ENCODE measurements around the gene EDDM3A.

- TF ChIP-seq, protein P1, sequence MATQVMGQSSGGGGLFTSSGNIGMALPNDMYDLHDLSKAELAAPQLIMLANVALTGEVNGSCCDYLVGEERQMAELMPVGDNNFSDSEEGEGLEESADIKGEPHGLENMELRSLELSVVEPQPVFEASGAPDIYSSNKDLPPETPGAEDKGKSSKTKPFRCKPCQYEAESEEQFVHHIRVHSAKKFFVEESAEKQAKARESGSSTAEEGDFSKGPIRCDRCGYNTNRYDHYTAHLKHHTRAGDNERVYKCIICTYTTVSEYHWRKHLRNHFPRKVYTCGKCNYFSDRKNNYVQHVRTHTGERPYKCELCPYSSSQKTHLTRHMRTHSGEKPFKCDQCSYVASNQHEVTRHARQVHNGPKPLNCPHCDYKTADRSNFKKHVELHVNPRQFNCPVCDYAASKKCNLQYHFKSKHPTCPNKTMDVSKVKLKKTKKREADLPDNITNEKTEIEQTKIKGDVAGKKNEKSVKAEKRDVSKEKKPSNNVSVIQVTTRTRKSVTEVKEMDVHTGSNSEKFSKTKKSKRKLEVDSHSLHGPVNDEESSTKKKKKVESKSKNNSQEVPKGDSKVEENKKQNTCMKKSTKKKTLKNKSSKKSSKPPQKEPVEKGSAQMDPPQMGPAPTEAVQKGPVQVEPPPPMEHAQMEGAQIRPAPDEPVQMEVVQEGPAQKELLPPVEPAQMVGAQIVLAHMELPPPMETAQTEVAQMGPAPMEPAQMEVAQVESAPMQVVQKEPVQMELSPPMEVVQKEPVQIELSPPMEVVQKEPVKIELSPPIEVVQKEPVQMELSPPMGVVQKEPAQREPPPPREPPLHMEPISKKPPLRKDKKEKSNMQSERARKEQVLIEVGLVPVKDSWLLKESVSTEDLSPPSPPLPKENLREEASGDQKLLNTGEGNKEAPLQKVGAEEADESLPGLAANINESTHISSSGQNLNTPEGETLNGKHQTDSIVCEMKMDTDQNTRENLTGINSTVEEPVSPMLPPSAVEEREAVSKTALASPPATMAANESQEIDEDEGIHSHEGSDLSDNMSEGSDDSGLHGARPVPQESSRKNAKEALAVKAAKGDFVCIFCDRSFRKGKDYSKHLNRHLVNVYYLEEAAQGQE (IDR thresholded peaks at IDR 0.05; ENCODE audit: low read depth, low read length): no peak
- TF ChIP-seq, protein P2, sequence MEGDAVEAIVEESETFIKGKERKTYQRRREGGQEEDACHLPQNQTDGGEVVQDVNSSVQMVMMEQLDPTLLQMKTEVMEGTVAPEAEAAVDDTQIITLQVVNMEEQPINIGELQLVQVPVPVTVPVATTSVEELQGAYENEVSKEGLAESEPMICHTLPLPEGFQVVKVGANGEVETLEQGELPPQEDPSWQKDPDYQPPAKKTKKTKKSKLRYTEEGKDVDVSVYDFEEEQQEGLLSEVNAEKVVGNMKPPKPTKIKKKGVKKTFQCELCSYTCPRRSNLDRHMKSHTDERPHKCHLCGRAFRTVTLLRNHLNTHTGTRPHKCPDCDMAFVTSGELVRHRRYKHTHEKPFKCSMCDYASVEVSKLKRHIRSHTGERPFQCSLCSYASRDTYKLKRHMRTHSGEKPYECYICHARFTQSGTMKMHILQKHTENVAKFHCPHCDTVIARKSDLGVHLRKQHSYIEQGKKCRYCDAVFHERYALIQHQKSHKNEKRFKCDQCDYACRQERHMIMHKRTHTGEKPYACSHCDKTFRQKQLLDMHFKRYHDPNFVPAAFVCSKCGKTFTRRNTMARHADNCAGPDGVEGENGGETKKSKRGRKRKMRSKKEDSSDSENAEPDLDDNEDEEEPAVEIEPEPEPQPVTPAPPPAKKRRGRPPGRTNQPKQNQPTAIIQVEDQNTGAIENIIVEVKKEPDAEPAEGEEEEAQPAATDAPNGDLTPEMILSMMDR (IDR thresholded peaks at IDR 0.05): no peak
- TF ChIP-seq JUND (IDR thresholded peaks at IDR 0.05) (no peak), POLR2AphosphoS5 (IDR thresholded peaks at IDR 0.05; ENCODE audit: low read depth, low read length) (no peak), MEF2A (IDR thresholded peaks at IDR 0.05; ENCODE audit: borderline replicate concordance, low read depth) (no peak), NRF1 (IDR thresholded peaks at IDR 0.05; ENCODE audit: low read depth, low read length) (no peak), SMC3 (IDR thresholded peaks at IDR 0.05; ENCODE audit: low read depth, low read length) (no peak)
Observed at GRCh38 chr14:20787025-20787424, 41.3 kb downstream of the EDDM3A start.
